ENCODE data around the gene SH3RF3. TPM values are rescaled to one million over a fixed set of nuclear protein-coding genes. Genes with fewer than 3 reads are reported as not detected.
A peak's percentile ranks its signal among the peaks of the same experiment; 100 is the strongest.

SH3RF3 gene
- total RNA-seq, 3 donors from 2014 or later (not counting 1 experiment from before 2014, with no cell fraction given) = 0.23 to 0.61 (median 0.34) TPM

DNA sequence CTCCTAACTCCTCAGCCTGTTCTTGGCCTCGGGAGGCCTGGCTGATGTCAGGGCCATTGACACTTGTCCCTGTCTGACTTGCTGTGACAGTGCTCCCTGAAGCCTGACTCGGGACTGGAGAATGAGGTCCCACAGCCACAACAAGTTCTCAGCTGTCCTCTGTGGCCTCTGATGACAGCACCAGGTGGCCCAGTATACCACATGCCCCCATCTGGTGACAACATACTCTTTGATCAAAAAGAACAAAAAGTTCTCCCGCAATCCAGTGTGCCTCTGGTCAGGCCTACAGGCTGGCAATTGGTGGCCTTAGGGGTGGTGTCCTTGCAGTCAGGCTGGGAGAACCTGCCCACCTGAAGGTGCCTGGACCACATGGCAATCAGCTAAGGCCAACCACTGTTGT, 382.2 kb downstream of the SH3RF3 start:
- no peaks in the 10 kb centered on the region for H3K9me3 ChIP-seq (ENCODE audit: control insufficient read depth, insufficient read depth, low read length)
- H3K27ac ChIP-seq (ENCODE audit: low read length) = no peak overlapping the region
- H3K4me1 ChIP-seq (ENCODE audit: control insufficient read depth, insufficient read depth, low read length) = peaks cover 16% of the 10 kb centered on the region
- no peaks in the 10 kb centered on the region for H3K9me3 Mint-ChIP-seq
- DNase-seq (no peak), ATAC-seq (no peak)
- H3K4me1 Mint-ChIP-seq = peaks cover 13 to 17% of the 10 kb centered on the region in 2 donors
- no peak overlapping the region for H3K4me3 Mint-ChIP-seq
- TF ChIP-seq, protein P1, sequence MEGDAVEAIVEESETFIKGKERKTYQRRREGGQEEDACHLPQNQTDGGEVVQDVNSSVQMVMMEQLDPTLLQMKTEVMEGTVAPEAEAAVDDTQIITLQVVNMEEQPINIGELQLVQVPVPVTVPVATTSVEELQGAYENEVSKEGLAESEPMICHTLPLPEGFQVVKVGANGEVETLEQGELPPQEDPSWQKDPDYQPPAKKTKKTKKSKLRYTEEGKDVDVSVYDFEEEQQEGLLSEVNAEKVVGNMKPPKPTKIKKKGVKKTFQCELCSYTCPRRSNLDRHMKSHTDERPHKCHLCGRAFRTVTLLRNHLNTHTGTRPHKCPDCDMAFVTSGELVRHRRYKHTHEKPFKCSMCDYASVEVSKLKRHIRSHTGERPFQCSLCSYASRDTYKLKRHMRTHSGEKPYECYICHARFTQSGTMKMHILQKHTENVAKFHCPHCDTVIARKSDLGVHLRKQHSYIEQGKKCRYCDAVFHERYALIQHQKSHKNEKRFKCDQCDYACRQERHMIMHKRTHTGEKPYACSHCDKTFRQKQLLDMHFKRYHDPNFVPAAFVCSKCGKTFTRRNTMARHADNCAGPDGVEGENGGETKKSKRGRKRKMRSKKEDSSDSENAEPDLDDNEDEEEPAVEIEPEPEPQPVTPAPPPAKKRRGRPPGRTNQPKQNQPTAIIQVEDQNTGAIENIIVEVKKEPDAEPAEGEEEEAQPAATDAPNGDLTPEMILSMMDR (IDR thresholded peaks at IDR 0.05) = no peak
- no peak overlapping the region for H3K27ac Mint-ChIP-seq
- no peaks in the 10 kb centered on the region for H3K36me3 ChIP-seq (ENCODE audit: control insufficient read depth, insufficient read depth, low read length)
- H3K36me3 Mint-ChIP-seq = no peaks in the 10 kb centered on the region
- peaks cover 17 to 18% of the 10 kb centered on the region in 2 donors for H3K27me3 Mint-ChIP-seq (ENCODE audit: low read depth in 2 of 2)
- 74% methylated on average over 3 of the region's 3 CpGs for WGBS (ENCODE audit: insufficient coverage)
- peaks cover 4% of the 10 kb centered on the region for H3K27me3 ChIP-seq (ENCODE audit: control insufficient read depth, insufficient read depth, low read length)
- intact Hi-C loops (cut with micrococcal nuclease) = no loop called here
- no peak overlapping the region for H3K4me3 ChIP-seq (ENCODE audit: low read length)

GRCh38 chr2:109512076-109512475, 383.1 kb downstream of the SH3RF3 start:
- Mint-ChIP-seq H3K4me3 (no peak overlapping the region), H3K27me3 (ENCODE audit: low read depth in 2 of 2) (peaks cover 17 to 18% of the 10 kb centered on the region in 2 donors), H3K9me3 (no peaks in the 10 kb centered on the region), H3K4me1 (peaks cover 13 to 17% of the 10 kb centered on the region in 2 donors), H3K36me3 (no peaks in the 10 kb centered on the region), H3K27ac (no peak overlapping the region)
- ATAC-seq (no peak), DNase-seq (no peak)
- Histone ChIP-seq H3K4me1 (ENCODE audit: control insufficient read depth, insufficient read depth, low read length) (peaks cover 16% of the 10 kb centered on the region), H3K27ac (ENCODE audit: low read length) (no peak overlapping the region), H3K36me3 (ENCODE audit: control insufficient read depth, insufficient read depth, low read length) (no peaks in the 10 kb centered on the region), H3K4me3 (ENCODE audit: low read length) (no peak overlapping the region), H3K27me3 (ENCODE audit: control insufficient read depth, insufficient read depth, low read length) (peaks cover 4% of the 10 kb centered on the region), H3K9me3 (ENCODE audit: control insufficient read depth, insufficient read depth, low read length) (no peaks in the 10 kb centered on the region)
- WGBS (ENCODE audit: insufficient coverage) = 76% methylated on average over 5 of the region's 5 CpGs
- intact Hi-C loops (cut with micrococcal nuclease) = no loop called here
- TF ChIP-seq, protein P1 (IDR thresholded peaks at IDR 0.05) = no peak

DNA sequence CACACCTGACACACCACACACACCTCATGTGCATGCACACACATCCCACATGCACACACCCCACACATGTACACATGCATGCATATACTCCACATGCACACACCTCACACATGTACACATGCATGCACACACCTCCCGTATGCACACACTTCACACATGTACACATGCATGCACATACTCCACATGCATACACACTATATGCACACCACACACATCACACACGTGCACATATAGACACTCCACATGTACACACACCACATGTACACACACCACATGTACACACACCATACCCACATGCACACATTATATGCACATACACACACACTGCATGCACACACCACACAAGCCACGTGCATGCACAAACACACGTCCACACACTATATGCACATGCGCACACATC, 384.2 kb downstream of the SH3RF3 start:
- peak overlapping the region in 1 of 2 donors; percentile 11 for H3K27ac Mint-ChIP-seq
- H3K9me3 Mint-ChIP-seq = no peaks in the 10 kb centered on the region

More for the DNA sequence above, 384.2 kb downstream of the SH3RF3 start:
- TF ChIP-seq, protein P1 (IDR thresholded peaks at IDR 0.05) = no peak
- intact Hi-C loops (cut with micrococcal nuclease) = no loop called here
- ATAC-seq (peak in 1 of 3 donors; percentile 14), DNase-seq (no peak)
- Histone ChIP-seq H3K4me3 (ENCODE audit: low read length) (no peak overlapping the region), H3K9me3 (ENCODE audit: control insufficient read depth, insufficient read depth, low read length) (no peaks in the 10 kb centered on the region), H3K4me1 (ENCODE audit: control insufficient read depth, insufficient read depth, low read length) (peaks cover 16% of the 10 kb centered on the region), H3K27me3 (ENCODE audit: control insufficient read depth, insufficient read depth, low read length) (peaks cover 4% of the 10 kb centered on the region), H3K36me3 (ENCODE audit: control insufficient read depth, insufficient read depth, low read length) (no peaks in the 10 kb centered on the region), H3K27ac (ENCODE audit: low read length) (no peak overlapping the region)
- no peaks in the 10 kb centered on the region for H3K36me3 Mint-ChIP-seq
- H3K4me1 Mint-ChIP-seq = peaks cover 13 to 17% of the 10 kb centered on the region in 2 donors
- no peak overlapping the region for H3K4me3 Mint-ChIP-seq
- WGBS (ENCODE audit: insufficient coverage) = 77% methylated on average over 5 of the region's 5 CpGs
- peaks cover 20 to 21% of the 10 kb centered on the region in 2 donors for H3K27me3 Mint-ChIP-seq (ENCODE audit: low read depth in 2 of 2)
